GM19395 (cell line): Measurements from ENCODE around the gene UNC79.

Experiments used
- ATAC-seq: cut with Tn5 transposase; IDR thresholded peaks from one replicate; pipeline ENCODE4 v1.9.1; 2021; ENCODE audit warnings: mild to moderate bottlenecking, moderate library complexity; ENCODE audit not compliant: unreplicated experiment

The UNC79 gene

GRCh38 chr14:93655078-93655750, 224.5 kb downstream of the UNC79 start:
- ATAC-seq = no peak

- no peak for ATAC-seq
Measured at GRCh38 chr14:93657875-93658274, 227.1 kb downstream of the UNC79 start.

GRCh38 chr14:93663317-93663716, 232.6 kb downstream of the UNC79 start:
- ATAC-seq = no peak

DNA sequence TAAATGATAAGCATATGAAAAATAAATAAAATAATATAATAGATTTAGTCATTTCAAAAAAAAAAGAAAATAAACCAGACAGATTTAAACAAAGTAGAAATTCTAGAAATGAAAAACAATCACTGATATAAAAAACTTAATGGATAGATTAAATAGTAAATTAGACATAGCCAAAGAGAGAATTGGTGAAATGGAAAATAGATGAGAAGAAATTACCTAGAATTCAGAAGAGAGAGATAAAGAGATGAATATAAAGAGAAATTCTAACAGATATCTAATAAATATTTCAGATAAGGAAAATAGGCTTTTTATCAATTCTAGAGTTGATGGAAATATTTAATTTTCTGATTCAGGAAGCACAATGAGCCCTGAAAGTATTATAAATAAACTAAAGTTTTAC, 234.4 kb downstream of the UNC79 start:
- ATAC-seq = no peak

- no peak for ATAC-seq
Measured at GRCh38 chr14:93669632-93670031, 238.9 kb downstream of the UNC79 start.

- ATAC-seq = no peak
Measured at GRCh38 chr14:93674343-93674742, 243.6 kb downstream of the UNC79 start.

- no peak for ATAC-seq
Measured at GRCh38 chr14:93675651-93676050, 244.9 kb downstream of the UNC79 start.

- ATAC-seq = no peak
Measured at GRCh38 chr14:93676416-93676958, 245.7 kb downstream of the UNC79 start.

GRCh38 chr14:93682459-93682858, 251.7 kb downstream of the UNC79 start:
- no peak for ATAC-seq

GRCh38 chr14:93683226-93683625, 252.5 kb downstream of the UNC79 start:
- ATAC-seq = no peak

DNA sequence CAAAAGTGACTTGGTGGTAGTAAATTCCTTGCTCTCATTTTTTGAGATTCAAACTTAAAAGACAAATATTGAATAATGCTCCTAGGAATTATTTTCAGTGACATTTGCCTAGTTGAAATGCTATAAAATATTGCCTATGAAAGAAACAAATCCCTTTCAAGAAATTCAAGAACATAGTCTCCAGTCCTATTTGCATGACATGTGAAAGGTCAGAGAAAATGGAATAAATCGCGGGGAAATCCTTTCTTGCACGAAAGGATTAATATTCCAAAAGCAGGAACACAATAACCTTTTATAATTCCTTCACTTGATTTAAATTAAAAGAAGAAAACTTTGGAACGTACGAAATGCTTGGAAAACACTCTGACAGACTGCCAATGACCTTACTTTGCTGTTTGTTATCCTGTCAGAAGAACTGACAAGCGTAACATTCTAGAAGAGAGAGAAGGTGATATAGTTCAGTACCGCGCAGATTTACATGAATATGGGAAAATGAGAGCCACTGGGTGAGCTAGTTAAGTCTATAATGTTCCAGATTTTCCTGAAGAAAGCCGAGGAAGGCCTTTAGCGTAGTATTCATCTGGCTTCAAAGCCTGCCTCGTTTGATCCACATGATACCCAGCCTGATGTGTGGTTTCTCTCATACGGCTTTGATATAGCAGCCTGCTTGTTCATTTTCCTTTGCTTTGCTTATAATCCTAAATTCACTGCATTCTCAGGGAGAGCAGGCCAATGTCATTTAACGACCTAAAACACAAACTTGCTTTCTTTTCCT, 254.6 kb downstream of the UNC79 start:
- ATAC-seq = no peak

DNA sequence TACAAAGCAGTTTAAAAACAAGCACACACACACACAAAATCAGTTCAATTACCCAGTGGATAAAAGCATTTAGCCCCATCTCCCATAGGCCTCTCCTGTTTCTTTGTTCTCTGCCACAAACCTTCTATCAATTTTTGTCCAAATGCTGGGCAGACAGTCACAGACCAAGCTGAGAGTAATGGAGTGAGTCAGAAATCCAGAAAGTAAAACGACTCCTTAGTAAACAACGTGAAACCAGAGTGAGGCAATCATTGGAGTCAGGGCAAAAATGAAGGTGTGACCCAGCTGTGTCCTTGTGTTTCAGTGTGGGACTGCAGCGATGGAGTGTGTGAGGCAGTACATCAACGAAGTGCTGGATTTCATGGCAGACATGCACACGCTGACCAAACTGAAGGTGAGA, 255.5 kb downstream of the UNC79 start:
- no peak for ATAC-seq

DNA sequence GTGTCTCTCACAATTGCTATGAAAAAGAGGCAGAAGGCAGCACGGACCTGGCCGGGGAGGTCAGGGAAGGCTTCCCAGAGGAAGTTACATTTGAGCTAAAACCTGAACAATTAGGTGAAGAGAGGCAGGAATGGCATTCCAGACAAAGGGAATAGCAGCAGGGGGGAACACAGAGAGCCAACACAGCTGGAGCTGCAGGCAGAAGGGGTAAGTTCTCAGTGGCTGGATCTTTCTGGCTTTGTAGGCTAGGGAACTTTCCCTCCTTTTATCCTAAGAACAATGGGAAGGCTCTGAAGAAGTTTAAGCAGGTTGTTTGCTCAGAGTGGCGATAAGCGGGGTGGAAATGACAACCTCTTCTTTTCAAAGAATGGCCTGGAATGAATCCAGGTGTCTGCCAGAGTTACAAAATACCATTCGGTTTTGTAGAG, 257.5 kb downstream of the UNC79 start:
- ATAC-seq = no peak

GRCh38 chr14:93688820-93689219, 258.1 kb downstream of the UNC79 start:
- ATAC-seq = no peak

GRCh38 chr14:93690146-93690545, 259.4 kb downstream of the UNC79 start:
- ATAC-seq = no peak

DNA sequence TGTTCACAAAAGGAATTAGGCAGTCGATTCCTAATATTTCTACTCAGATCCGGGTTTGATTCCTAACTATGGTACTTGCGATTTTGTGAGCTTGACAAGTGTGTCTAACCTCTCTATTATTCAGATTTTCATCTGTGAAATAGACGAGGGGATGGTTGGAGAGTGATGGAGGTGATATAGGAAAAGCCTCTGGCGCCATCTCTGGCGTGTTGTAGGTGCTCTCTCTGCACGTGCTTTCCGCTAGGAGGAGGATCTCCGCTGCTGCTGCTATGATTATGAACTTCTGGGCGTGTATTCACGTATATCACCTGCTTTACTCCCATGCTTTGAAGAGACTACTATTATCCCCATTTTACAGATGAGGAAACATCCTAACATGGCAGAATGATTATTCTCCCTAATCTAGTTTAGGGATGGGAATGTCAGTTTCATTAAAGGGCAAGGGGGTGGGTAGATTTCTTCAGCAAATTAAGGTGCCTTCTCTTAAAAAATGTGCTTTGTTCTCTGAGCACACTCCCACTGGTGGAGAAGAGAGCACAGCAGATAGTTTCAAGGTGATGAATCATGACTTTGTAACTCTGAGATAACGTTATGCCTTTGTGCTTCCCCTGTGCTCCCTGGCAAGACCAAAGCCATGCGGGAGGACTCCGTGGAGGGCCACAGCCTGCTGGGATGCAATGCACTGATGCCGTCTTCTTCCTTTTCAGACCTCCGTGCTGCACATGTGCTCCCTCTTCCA, 260.5 kb downstream of the UNC79 start:
- ATAC-seq = no peak

DNA sequence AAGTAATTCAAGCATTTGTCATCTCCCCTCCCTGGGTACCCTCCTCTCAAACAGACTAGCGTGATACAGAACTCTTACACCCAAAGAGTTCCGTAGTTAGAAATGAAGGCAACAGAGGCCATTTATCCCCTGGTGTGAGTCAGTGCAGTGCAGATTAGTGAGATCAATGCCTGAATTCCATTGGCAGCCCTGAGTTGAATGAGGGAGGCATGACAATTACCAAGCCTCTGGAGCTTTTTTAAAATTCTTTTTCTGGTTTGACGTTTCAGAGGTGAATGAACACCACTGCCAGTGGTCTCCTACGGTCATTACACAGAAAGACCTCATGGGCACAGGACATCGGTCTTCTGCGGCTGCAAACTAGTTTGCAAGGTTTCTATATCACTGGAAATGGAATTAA, 263.2 kb downstream of the UNC79 start:
- no peak for ATAC-seq

DNA sequence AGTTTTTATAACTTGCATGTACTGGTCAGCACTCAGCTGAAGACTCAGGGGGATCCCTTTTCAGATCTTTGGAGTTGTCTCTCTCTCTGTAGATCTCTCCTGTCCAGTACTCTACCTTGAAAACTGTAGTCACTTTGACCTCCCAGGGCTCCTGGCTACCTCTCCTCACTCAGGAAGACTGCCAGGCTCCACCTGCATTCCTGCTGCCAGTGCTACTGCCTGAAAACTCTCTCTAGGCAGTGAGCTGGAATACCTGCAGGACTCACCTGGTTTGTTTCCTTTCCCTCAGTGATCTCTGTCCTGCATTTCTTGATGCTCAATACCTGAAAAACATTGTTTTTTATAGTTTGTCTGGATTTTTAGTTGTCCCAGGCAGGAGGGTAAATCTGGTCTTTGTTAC, 270.2 kb downstream of the UNC79 start:
- ATAC-seq = no peak

DNA sequence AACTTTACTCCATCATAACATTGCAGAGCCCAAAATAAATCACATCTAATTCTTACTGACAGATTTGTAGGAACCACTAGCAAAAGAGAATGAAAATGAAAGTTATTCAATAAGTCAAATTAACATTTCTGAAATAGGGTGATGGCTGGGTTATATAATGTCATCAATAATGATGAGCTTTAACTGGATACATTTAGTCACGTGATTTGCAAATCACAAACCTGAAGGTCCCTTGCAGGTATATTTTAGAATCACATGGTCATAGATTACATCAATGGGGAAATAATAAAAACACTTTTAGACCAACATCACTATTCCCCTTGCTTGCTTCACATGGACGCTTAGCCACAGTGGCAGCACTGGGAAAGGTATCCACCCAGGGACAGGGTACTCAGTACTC, 270.8 kb downstream of the UNC79 start:
- no peak for ATAC-seq

DNA sequence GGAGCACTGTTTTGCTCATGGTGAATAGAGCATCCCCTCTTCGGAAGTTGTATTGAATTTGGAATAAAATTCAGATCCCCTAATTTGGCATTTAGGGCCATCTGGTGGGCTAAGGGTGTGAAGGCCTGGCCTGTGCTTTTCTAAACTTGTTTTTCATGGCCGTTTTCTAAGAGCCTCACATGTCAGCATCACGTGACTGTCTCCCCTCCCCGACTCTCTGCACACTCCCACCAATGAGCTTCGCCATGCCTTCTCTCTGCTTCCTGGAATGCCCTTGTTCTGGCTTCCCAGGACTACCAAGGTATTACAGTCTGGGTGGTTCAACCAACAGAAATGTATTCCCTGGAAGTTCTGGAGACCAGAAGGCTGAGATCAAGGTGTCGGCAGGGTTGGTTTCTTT, 272.2 kb downstream of the UNC79 start:
- ATAC-seq = no peak

GRCh38 chr14:93703941-93704340, 273.2 kb downstream of the UNC79 start:
- no peak for ATAC-seq
